22Rv1 (cell line): ENCODE measurements around the gene OR52H1.

Experiments used
- H3K27ac ChIP-seq: fragments of 450-650 bp; 2 replicates; pipeline ENCODE4 v1.5.1; 2017
- CTCF ChIP-seq: fragments of 450-650 bp; IDR thresholded peaks from 2 replicates; pipeline ENCODE4 v1.5.1; 2017; ENCODE audit warnings: mild to moderate bottlenecking
- ZFX ChIP-seq: fragments of 450-650 bp; IDR thresholded peaks from 2 replicates; pipeline ENCODE4 v1.6.1; 2017; ENCODE audit warnings: antibody characterized with exemption, borderline replicate concordance

Gene OR52H1

GRCh38 chr11:5581014-5581413 is 32.7 kb upstream of the OR52H1 start:
- TF ChIP-seq ZFX (no peak), CTCF (no peak)
- no peak overlapping the region for H3K27ac ChIP-seq

GRCh38 chr11:5580577-5580976 is 32.2 kb upstream of the OR52H1 start, which contains the start of gene OR52B6:
OR52B6 (plus strand) TSS chr11:5580877; CDS start chr11:5580877, 0 bp downstream.
- H3K27ac ChIP-seq, result no peak within 1 kb of the TSS
- TF ChIP-seq ZFX, result no peak
- no peak for TF ChIP-seq CTCF

GRCh38 chr11:5577101-5577500 is 28.8 kb upstream of the OR52H1 start:
- no peak for TF ChIP-seq CTCF
- no peak for TF ChIP-seq ZFX
- no peak overlapping the region for H3K27ac ChIP-seq

GRCh38 chr11:5575152-5575551 is 26.8 kb upstream of the OR52H1 start:
- H3K27ac ChIP-seq, result no peak overlapping the region
- TF ChIP-seq ZFX (no peak), CTCF (no peak)

GRCh38 chr11:5574654-5575053 is 26.3 kb upstream of the OR52H1 start:
- no peak overlapping the region for H3K27ac ChIP-seq
- TF ChIP-seq ZFX, result no peak
- no peak for TF ChIP-seq CTCF

GRCh38 chr11:5564259-5565019 is 16.1 kb upstream of the OR52H1 start:
- no peak overlapping the region for H3K27ac ChIP-seq
- TF ChIP-seq CTCF, result no peak
- TF ChIP-seq ZFX, result no peak

GRCh38 chr11:5557751-5558150 is 9.4 kb upstream of the OR52H1 start:
- no peak overlapping the region for H3K27ac ChIP-seq
- no peak for TF ChIP-seq CTCF
- TF ChIP-seq ZFX, result no peak
